HEK293 (cell line): Measurements from ENCODE around the gene FILIP1L.
"Not testable (repeated sequence)": the region's sequence is repeated elsewhere in the genome, so short reads cannot be mapped to it uniquely, and the experiment has no call there.

Source experiments
- CTCF ChIA-PET: fragments of 350-600 bp; formaldehyde crosslinking; extraction: SDS; loops from one replicate; lab custom pipeline; 2021; ENCODE audit warnings: antibody characterized with exemption; lab: Yijun Ruan, JAX
- POLR2A ChIA-PET: fragments of 300-600 bp; formaldehyde crosslinking; extraction: SDS; loops from one replicate; lab custom pipeline; 2020; ENCODE audit warnings: antibody characterized with exemption, inconsistent platforms; lab: Yijun Ruan, JAX
- H3K27ac ChIP-seq: fragments of 200-500 bp; sonication (Bioruptor generic); 2 replicates; pipeline ENCODE4 v1.5.1; 2014; ENCODE audit warnings: low read depth, low read length, control low read depth, inconsistent platforms; ENCODE audit errors: extremely low read depth
- H3K36me3 ChIP-seq, 2 experiments: fragments of 200-500 bp in 1 of 2; sonication (Bioruptor generic) in 1 of 2; 1 replicate in 1 of 2; 2 replicates in 1 of 2; pipeline ENCODE4 v1.5.1; 2014 to 2017; ENCODE audit warnings: inconsistent platforms in 2 of 2, low read length in 2 of 2; ENCODE audit not compliant: control insufficient read depth in 2 of 2, insufficient read depth in 1 of 2
- H3K4me1 ChIP-seq: fragments of 200-500 bp; sonication (Bioruptor generic); 2 replicates; pipeline ENCODE4 v1.5.1; 2014; ENCODE audit warnings: mild to moderate bottlenecking, low read length, inconsistent platforms; ENCODE audit not compliant: control insufficient read depth, insufficient read depth
- H3K4me3 ChIP-seq: 2 replicates; pipeline ENCODE4 v1.5.1; 2011; ENCODE audit warnings: low read depth, mild to moderate bottlenecking, control low read depth, low read length, moderate library complexity
- H3K9me3 ChIP-seq: fragments of 200-500 bp; sonication (Bioruptor generic); 2 replicates; pipeline ENCODE4 v1.5.1; 2014; ENCODE audit warnings: low read depth, low read length, inconsistent platforms; ENCODE audit not compliant: control insufficient read depth, insufficient read depth
- SCRT2 ChIP-seq: fragments of 450-650 bp; formaldehyde crosslinking; IDR thresholded peaks from 2 replicates; pipeline ENCODE4 v1.5.1; 2016; ENCODE audit warnings: missing biosample characterization, missing genetic modification characterization
- SP7 ChIP-seq: fragments of 450-650 bp; formaldehyde crosslinking; IDR thresholded peaks from 2 replicates; pipeline ENCODE4 v1.5.1; 2016; ENCODE audit warnings: missing biosample characterization, missing genetic modification characterization
- ZNF2 ChIP-seq: fragments of 450-650 bp; formaldehyde crosslinking; IDR thresholded peaks from 2 replicates; pipeline ENCODE4 v1.5.1; 2016; ENCODE audit warnings: missing biosample characterization, missing genetic modification characterization
- ZNF202 ChIP-seq: fragments of 450-650 bp; formaldehyde crosslinking; IDR thresholded peaks from 2 replicates; pipeline ENCODE4 v1.5.1; 2016; ENCODE audit warnings: missing biosample characterization, missing genetic modification characterization, borderline replicate concordance
- ZNF239 ChIP-seq: fragments of 450-650 bp; formaldehyde crosslinking; IDR thresholded peaks from 2 replicates; pipeline ENCODE4 v1.5.1; 2016; ENCODE audit warnings: missing biosample characterization, missing genetic modification characterization
- ZNF501 ChIP-seq: fragments of 450-650 bp; formaldehyde crosslinking; IDR thresholded peaks from 2 replicates; pipeline ENCODE4 v1.5.1; 2016; ENCODE audit warnings: missing biosample characterization, missing genetic modification characterization
- ZNF514 ChIP-seq: fragments of 450-650 bp; formaldehyde crosslinking; IDR thresholded peaks from 2 replicates; pipeline ENCODE4 v1.5.1; 2016; ENCODE audit warnings: missing biosample characterization, missing genetic modification characterization
- ZNF521 ChIP-seq: fragments of 450-650 bp; formaldehyde crosslinking; IDR thresholded peaks from 2 replicates; pipeline ENCODE4 v1.5.1; 2017; ENCODE audit warnings: missing biosample characterization, mild to moderate bottlenecking, missing genetic modification characterization
- ZNF544 ChIP-seq: fragments of 450-650 bp; formaldehyde crosslinking; IDR thresholded peaks from 2 replicates; pipeline ENCODE4 v1.5.0; 2017; ENCODE audit warnings: missing biosample characterization, missing genetic modification characterization
- ZNF596 ChIP-seq: fragments of 450-650 bp; IDR thresholded peaks from 2 replicates; pipeline ENCODE4 v1.5.0; 2018; ENCODE audit warnings: missing biosample characterization, mild to moderate bottlenecking, missing genetic modification characterization, moderate library complexity
- ZNF600 ChIP-seq: fragments of 450-650 bp; formaldehyde crosslinking; IDR thresholded peaks from 2 replicates; pipeline ENCODE4 v1.5.1; 2016; ENCODE audit warnings: missing biosample characterization, missing genetic modification characterization
- ZNF776 ChIP-seq: fragments of 450-650 bp; formaldehyde crosslinking; IDR thresholded peaks from 2 replicates; pipeline ENCODE4 v1.5.0; 2017; ENCODE audit warnings: missing biosample characterization, missing genetic modification characterization, borderline replicate concordance
- ZNF785 ChIP-seq: fragments of 450-650 bp; formaldehyde crosslinking; IDR thresholded peaks from 2 replicates; pipeline ENCODE4 v1.5.1; 2016; ENCODE audit warnings: missing biosample characterization, missing genetic modification characterization
- TF ChIP-seq, protein P1 (sequence below): fragments of 450-650 bp; formaldehyde crosslinking; IDR thresholded peaks from 2 replicates; pipeline ENCODE4 v1.5.1; 2017; ENCODE audit warnings: missing biosample characterization, missing genetic modification characterization
- TF ChIP-seq, protein P2 (sequence below): fragments of 450-650 bp; formaldehyde crosslinking; IDR thresholded peaks from 2 replicates; pipeline ENCODE4 v1.5.1; 2016; ENCODE audit warnings: missing biosample characterization, missing genetic modification characterization
- TF ChIP-seq, protein P3 (sequence below): fragments of 450-650 bp; formaldehyde crosslinking; IDR thresholded peaks from 2 replicates; pipeline ENCODE4 v1.5.1; 2016; ENCODE audit warnings: missing biosample characterization, missing genetic modification characterization
- TF ChIP-seq, protein P4 (sequence below): fragments of 450-650 bp; formaldehyde crosslinking; conservative IDR thresholded peaks from 2 replicates; pipeline ENCODE4 v1.5.1; 2016; ENCODE audit warnings: low read depth, missing biosample characterization, missing genetic modification characterization

Gene FILIP1L

DNA sequence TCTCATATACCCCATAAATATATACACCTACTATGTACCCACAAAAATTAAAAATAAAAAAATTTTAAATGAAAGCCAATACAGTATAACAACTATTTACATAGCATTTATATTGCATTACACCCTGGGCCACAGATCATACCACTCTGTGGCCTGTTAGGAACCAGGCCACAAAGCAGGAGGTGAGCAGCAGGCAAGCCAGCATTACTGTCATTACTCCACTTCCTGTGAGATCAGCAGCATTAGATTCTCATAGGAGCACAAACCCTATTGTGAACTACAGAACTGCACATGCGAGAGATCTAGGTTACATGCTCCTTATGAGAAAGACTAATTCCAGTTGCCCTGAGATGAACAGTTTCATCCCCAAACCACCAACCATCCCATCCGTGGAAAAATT, 17.4 kb downstream of the FILIP1L start:
- ChIA-PET POLR2A (no interaction called here), CTCF (no interaction called here)
- Histone ChIP-seq H3K4me3 (no peak overlapping the region), H3K9me3 (no peaks in the 10 kb centered on the region), H3K27ac (no peak overlapping the region), H3K36me3 (no peaks in the 10 kb centered on the region), H3K4me1 (0 out of 2 replicates have a peak, but pooled peaks cover 4% of the 10 kb centered on the region)
- TF ChIP-seq ZNF544 (tag by site-specific recombination) = no peak
- TF ChIP-seq ZNF239 (tag by site-specific recombination) = no peak
- no peak for TF ChIP-seq ZNF514 (tag by site-specific recombination)
- TF ChIP-seq ZNF785 (tag by site-specific recombination) = no peak
- TF ChIP-seq, protein P1, sequence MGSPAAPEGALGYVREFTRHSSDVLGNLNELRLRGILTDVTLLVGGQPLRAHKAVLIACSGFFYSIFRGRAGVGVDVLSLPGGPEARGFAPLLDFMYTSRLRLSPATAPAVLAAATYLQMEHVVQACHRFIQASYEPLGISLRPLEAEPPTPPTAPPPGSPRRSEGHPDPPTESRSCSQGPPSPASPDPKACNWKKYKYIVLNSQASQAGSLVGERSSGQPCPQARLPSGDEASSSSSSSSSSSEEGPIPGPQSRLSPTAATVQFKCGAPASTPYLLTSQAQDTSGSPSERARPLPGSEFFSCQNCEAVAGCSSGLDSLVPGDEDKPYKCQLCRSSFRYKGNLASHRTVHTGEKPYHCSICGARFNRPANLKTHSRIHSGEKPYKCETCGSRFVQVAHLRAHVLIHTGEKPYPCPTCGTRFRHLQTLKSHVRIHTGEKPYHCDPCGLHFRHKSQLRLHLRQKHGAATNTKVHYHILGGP (tag by site-specific recombination) = no peak
- TF ChIP-seq, protein P2, sequence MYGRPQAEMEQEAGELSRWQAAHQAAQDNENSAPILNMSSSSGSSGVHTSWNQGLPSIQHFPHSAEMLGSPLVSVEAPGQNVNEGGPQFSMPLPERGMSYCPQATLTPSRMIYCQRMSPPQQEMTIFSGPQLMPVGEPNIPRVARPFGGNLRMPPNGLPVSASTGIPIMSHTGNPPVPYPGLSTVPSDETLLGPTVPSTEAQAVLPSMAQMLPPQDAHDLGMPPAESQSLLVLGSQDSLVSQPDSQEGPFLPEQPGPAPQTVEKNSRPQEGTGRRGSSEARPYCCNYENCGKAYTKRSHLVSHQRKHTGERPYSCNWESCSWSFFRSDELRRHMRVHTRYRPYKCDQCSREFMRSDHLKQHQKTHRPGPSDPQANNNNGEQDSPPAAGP (tag by site-specific recombination) = no peak
- TF ChIP-seq, protein P3, sequence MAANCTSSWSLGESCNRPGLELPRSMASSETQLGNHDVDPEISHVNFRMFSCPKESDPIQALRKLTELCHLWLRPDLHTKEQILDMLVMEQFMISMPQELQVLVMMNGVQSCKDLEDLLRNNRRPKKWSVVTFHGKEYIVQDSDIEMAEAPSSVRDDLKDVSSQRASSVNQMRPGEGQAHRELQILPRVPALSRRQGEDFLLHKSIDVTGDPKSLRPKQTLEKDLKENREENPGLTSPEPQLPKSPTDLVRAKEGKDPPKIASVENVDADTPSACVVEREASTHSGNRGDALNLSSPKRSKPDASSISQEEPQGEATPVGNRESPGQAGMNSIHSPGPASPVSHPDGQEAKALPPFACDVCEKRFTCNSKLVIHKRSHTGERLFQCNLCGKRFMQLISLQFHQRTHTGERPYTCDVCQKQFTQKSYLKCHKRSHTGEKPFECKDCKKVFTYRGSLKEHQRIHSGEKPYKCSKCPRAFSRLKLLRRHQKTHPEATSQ = no peak
- TF ChIP-seq ZNF202 = no peak
- no peak for TF ChIP-seq ZNF501 (tag by site-specific recombination)
- TF ChIP-seq ZNF2 = no peak
- TF ChIP-seq, protein P4, sequence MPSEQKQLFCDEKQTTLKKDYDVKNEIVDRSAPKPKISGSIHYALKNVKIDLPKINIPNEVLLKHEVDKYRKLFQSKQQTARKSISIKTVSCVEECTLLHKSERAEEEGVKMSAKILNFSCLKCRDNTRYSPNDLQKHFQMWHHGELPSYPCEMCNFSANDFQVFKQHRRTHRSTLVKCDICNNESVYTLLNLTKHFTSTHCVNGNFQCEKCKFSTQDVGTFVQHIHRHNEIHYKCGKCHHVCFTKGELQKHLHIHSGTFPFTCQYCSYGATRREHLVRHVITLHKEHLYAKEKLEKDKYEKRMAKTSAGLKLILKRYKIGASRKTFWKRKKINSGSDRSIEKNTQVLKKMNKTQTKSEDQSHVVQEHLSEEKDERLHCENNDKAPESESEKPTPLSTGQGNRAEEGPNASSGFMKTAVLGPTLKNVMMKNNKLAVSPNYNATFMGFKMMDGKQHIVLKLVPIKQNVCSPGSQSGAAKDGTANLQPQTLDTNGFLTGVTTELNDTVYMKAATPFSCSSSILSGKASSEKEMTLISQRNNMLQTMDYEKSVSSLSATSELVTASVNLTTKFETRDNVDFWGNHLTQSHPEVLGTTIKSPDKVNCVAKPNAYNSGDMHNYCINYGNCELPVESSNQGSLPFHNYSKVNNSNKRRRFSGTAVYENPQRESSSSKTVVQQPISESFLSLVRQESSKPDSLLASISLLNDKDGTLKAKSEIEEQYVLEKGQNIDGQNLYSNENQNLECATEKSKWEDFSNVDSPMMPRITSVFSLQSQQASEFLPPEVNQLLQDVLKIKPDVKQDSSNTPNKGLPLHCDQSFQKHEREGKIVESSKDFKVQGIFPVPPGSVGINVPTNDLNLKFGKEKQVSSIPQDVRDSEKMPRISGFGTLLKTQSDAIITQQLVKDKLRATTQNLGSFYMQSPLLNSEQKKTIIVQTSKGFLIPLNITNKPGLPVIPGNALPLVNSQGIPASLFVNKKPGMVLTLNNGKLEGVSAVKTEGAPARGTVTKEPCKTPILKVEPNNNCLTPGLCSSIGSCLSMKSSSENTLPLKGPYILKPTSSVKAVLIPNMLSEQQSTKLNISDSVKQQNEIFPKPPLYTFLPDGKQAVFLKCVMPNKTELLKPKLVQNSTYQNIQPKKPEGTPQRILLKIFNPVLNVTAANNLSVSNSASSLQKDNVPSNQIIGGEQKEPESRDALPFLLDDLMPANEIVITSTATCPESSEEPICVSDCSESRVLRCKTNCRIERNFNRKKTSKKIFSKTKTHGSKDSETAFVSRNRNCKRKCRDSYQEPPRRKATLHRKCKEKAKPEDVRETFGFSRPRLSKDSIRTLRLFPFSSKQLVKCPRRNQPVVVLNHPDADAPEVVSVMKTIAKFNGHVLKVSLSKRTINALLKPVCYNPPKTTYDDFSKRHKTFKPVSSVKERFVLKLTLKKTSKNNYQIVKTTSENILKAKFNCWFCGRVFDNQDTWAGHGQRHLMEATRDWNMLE = no peak
- no peak for TF ChIP-seq SCRT2 (tag by site-specific recombination)

DNA sequence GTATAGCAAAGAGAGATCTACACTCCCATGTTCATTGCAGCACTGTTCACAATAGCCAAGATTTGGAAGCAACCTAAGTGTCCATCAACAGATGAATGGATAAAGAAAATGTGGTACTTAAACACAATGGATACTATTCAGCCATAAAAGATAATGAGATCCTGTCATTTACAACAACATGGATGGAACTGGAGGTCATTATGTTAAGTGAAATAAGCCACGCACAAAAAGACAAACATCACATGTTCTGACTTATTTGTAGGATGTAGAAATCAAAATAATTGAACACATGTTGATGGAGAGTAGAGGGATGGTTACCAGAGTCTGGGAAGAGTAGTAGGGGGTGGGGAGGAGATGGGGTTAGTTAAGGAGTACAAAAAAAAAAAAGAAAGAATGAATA, 18.0 kb downstream of the FILIP1L start:
- POLR2A ChIA-PET, H3K27ac ChIP-seq, H3K4me3 ChIP-seq, CTCF ChIA-PET, H3K36me3 ChIP-seq, H3K9me3 ChIP-seq, H3K4me1 ChIP-seq: not testable (repeated sequence)

DNA sequence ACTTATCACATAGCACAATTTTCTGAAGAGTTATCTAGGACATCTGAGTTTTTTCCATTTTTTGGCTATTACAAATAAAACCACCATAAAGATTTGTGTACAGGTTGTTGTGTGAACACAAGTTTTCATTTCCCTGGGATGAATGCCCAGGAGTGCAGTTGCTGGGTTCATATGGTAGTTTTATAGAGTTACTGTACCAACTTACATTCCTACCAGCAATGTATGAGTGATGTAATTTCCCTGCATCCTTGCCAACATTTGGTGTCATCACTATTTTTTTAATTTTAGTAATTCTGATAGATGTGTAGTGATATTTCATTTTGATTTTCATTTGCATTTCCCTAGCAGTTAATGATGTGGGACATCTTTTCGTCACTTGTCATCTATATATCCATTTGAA, 20.5 kb downstream of the FILIP1L start:
- Histone ChIP-seq H3K36me3 (no peaks in the 10 kb centered on the region), H3K27ac (no peak overlapping the region), H3K9me3 (no peaks in the 10 kb centered on the region), H3K4me3 (no peak overlapping the region), H3K4me1 (0 out of 2 replicates have a peak, but pooled peaks cover 4% of the 10 kb centered on the region)
- ChIA-PET CTCF (no interaction called here), POLR2A (no interaction called here)
- TF ChIP-seq ZNF776 (tag by site-specific recombination) = no peak
- no peak for TF ChIP-seq ZNF596 (tag by site-specific recombination)
- no peak for TF ChIP-seq ZNF600 (tag by site-specific recombination)
- TF ChIP-seq SP7 (tag by site-specific recombination) = no peak
- no peak for TF ChIP-seq ZNF521 (tag by site-specific recombination)
